Measurements from ENCODE around the gene AGPAT4. TPM values are rescaled to one million over a fixed set of nuclear protein-coding genes. Genes with fewer than 3 reads are reported as not detected.

AGPAT4 gene
- total RNA-seq, 1 donor from 2014 or later, result 2.2 TPM

DNA sequence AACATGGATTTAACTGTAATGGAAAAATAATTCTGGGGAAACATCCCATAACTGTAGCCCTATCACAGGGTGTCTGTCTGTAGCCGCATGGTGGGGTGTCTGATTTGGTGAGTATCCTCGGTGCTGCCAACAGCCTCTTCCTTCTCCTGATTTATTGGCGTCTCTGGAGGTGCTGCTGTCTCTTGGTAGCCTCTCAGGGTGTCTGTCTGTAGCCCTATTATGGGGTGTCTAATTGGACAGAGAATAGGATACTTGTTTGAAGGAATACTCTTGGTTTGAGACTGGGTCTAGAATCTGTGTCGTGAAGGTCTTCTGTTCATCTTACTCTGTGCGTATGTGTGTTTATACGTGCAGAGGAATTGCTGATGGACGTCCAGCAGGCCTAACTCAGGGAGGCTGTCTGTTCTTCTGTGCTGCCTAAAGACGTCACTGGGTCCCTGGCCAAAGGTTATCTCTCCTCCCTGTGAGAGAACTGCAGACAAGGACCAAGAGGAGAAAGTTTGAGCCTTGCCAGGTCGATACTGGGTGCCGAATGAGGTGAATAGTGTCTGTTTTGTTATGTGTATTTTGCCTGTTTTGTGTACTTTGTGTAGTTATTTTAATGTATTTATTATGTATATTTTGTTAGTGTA, 18.9 kb upstream of the AGPAT4 start:
- Histone ChIP-seq H3K27me3 (ENCODE audit: low read depth) (no peaks in the 10 kb centered on the region), H3K9me3 (replicated peaks) (no peaks in the 10 kb centered on the region), H3K4me3 (no peak overlapping the region), H3K27ac (replicated peaks) (no peak overlapping the region), H3K4me1 (no peaks in the 10 kb centered on the region), H3K36me3 (no peaks in the 10 kb centered on the region)
- intact Hi-C loops (cut with micrococcal nuclease), result no loop called here
- no peak for DNase-seq
- no peak for TF ChIP-seq CTCF (IDR thresholded peaks at IDR 0.05; ENCODE audit: borderline replicate concordance)

DNA sequence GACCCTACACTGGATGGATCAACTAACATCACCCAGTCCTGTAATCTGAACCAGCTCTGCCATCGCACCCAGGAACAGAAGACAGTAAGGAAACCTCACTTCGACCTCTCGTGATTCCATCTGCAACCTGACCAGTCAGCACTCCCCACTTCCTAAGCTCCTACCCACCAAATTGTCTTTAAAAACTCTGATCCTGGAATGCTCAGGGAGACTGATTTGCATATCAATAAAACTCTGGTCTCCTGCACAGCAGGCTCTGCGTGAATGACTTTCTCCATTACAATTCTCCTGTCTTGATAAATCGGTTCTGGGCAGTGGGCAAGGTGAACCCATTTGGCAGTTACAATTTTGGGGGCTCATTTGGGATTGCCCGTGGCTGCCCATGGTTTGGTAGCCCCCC, 18.3 kb upstream of the AGPAT4 start:
- no peak for DNase-seq
- Histone ChIP-seq H3K9me3 (replicated peaks) (no peaks in the 10 kb centered on the region), H3K27me3 (ENCODE audit: low read depth) (no peaks in the 10 kb centered on the region), H3K27ac (replicated peaks) (no peak overlapping the region), H3K4me1 (no peaks in the 10 kb centered on the region), H3K4me3 (no peak overlapping the region), H3K36me3 (no peaks in the 10 kb centered on the region)
- intact Hi-C loops (cut with micrococcal nuclease), result no loop called here
- TF ChIP-seq CTCF (IDR thresholded peaks at IDR 0.05; ENCODE audit: borderline replicate concordance), result no peak

DNA sequence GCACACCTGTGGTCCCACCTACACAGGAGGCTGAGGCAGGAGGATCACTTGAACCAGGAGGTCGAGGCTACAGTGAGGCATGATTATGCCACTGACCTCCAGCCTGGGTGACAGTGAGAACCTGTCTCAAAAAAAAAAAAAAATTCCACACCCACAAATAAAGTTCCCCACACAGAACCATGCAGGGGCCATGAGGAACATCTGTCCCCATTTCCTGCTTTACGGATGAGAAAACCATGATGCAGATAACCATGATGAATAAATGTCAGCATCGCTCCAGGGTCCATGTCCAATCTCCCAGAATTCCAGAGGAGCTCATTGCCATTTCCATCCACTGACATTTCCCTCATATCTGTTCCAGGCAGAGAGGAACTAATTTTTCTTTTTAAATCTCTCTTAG, 16.9 kb upstream of the AGPAT4 start:
- TF ChIP-seq CTCF (IDR thresholded peaks at IDR 0.05; ENCODE audit: borderline replicate concordance), result no peak
- H3K4me1 ChIP-seq, result no peaks in the 10 kb centered on the region
- H3K4me3 ChIP-seq, result no peak overlapping the region
- intact Hi-C loops (cut with micrococcal nuclease), result no loop called here
- no peak for DNase-seq
- no peak overlapping the region for H3K27ac ChIP-seq (replicated peaks)
- no peaks in the 10 kb centered on the region for H3K9me3 ChIP-seq (replicated peaks)
- H3K36me3 ChIP-seq, result no peaks in the 10 kb centered on the region
- H3K27me3 ChIP-seq (ENCODE audit: low read depth), result no peaks in the 10 kb centered on the region

- Histone ChIP-seq H3K4me1 (no peaks in the 10 kb centered on the region), H3K9me3 (replicated peaks) (no peaks in the 10 kb centered on the region), H3K27ac (replicated peaks) (no peak overlapping the region), H3K27me3 (ENCODE audit: low read depth) (no peaks in the 10 kb centered on the region), H3K4me3 (no peak overlapping the region), H3K36me3 (no peaks in the 10 kb centered on the region)
- DNase-seq, result no peak
- no peak for TF ChIP-seq CTCF (IDR thresholded peaks at IDR 0.05; ENCODE audit: borderline replicate concordance)
- intact Hi-C loops (cut with micrococcal nuclease), result no loop called here
Observed at GRCh38 chr6:161284653-161285052, 10.8 kb upstream of the AGPAT4 start.

DNA sequence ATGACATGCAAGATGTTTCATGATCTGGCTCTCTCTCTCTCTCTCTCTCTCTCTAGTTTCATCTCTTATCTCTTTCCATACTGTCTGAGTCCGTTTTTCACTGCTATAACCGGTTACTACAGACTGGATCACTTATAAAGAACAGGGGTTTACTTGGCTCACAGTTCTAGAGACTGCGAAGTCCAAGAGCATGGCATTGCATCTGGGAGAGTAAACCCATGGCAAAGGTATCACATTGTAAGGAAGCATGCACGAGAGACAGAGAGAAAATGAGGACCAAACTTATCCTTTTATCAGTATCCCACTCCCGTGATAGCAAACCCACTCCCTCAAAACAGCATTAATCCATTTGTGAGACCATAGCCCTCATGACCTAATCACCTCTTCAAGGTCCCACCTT, 7.2 kb upstream of the AGPAT4 start:
- H3K9me3 ChIP-seq (replicated peaks), result no peaks in the 10 kb centered on the region
- no peaks in the 10 kb centered on the region for H3K27me3 ChIP-seq (ENCODE audit: low read depth)
- no peak for DNase-seq
- H3K4me3 ChIP-seq, result no peak overlapping the region
- intact Hi-C loops (cut with micrococcal nuclease), result no loop called here
- no peak overlapping the region for H3K27ac ChIP-seq (replicated peaks)
- H3K36me3 ChIP-seq, result no peaks in the 10 kb centered on the region
- no peaks in the 10 kb centered on the region for H3K4me1 ChIP-seq
- no peak for TF ChIP-seq CTCF (IDR thresholded peaks at IDR 0.05; ENCODE audit: borderline replicate concordance)
